GM20431 (cell line): ENCODE measurements around the gene GAP43.

Source experiments
- in situ Hi-C: fragments of 300-500 bp; cut with MseI, MboI; formaldehyde crosslinking; loops from one replicate; pipeline ENCODE4 v1.15.0; 2020; ENCODE audit warnings: low sequenced_read_pairs; ENCODE audit not compliant: unreplicated experiment

GAP43 gene

DNA sequence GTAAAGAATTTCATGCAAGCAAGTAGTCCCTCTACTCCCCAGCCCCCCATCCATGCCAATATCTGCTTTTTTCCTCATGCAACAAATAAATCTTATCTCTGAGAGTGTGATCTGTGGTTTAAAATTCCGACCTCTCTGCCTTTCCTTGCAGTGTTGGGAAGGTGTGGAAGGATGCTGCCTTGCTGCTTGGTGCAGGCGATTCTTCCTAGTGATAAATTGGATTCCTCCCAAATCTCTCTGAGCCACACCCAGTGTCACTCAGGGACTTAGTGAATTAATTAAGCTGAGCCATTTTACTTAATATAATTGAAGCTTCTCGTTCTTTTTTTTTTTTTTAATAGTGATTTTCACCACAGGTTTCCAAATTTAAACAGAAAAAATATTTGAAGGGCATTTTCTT is 3.4 kb downstream of the GAP43 start:
- in situ Hi-C loops = no loop called here

DNA sequence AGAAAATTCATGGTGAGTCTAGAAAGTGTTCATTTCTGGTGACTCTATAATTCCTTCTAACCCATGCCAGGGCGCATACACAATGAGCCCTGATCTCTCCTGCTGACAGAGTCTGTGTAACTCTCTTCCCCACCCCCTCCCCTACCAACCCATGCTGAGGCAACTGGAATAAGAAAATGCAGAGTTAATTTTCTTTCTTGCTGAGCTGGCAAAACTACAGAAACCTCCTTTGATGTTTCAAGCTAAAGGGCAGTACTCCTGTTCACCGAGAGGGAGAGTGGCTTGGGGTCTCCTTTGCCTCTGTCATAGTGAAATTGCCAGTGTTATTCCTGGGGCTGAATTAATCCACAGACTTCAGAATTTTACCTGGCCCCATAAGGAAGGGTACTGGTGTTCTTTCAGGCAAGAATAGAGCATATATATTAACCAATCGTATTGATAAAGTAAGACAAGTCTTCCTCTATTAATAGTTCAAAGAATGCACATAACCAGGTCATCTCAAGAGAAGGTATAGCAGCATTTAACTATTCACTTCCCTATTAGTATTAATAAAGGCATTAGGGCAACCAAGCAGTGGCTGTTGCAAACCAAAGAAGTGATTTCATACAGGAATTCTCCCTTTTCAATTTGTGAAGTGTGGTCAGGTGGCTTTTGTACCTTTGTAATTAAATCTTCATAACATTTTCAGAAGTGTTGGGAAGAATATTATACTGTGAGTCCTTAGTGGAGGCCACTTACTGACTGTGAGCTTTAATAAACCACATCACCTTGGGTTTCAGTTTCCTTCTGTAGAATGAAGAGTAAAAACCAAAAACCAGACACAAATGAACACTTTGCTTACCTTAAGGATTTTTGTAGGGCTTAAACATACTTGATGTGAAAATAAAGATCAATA is 4.1 kb downstream of the GAP43 start:
- in situ Hi-C loops = no loop called here

DNA sequence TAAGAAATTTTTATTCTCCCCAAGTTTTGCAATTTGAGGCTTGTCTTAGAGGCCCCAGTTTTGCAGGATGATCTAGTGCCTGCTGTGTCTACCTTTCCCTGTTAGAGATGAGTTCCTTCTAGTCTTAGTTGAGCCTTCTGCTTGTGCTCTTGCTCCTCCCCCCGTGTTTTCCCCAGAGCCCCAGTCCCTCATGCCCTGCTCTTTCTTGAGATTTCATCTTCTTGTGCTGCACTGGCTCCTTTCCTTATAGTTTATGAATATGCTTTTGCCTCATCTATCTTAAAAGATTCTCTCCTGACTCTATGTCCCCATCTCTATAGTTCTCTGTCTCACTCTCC is 4.7 kb downstream of the GAP43 start:
- in situ Hi-C loops = no loop called here

DNA sequence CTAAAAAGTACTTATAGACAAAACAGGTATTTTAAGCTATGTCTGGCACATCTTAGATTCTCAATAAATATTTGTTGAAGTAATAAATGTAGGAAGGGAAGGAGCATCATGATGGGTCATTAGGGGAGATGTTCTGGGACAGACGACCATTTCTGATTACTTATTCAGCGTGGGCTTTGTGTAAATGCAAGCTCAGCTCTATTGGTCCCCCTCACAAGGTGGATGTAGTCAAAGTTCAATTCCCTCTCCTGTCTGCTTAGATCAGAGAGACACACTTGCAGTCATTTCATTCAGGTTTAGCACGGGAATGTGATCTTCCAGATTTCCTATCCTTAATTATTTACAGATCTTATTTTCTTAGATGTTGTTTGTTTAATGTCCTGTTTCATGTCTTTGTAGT is 7.5 kb downstream of the GAP43 start:
- in situ Hi-C loops = no loop called here

DNA sequence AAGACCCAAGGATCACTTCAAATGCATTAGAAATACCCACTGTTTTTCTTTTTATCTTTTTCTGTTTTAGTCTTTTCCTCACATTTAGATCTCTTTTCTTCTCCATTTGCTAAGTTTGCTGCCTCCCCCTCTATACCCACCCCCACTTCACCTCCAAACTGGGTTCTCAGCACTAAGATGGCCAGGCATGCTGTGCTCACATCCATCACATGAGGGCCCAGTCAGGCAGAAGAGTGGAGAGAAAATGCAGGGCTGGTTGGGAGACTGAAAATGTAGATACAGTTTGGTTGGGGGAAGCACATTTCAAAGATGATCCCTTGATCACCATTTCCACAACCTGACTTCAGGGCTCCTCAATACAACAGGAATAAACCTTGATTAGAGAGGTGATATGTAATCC is 8.7 kb downstream of the GAP43 start:
- in situ Hi-C loops = no loop called here

DNA sequence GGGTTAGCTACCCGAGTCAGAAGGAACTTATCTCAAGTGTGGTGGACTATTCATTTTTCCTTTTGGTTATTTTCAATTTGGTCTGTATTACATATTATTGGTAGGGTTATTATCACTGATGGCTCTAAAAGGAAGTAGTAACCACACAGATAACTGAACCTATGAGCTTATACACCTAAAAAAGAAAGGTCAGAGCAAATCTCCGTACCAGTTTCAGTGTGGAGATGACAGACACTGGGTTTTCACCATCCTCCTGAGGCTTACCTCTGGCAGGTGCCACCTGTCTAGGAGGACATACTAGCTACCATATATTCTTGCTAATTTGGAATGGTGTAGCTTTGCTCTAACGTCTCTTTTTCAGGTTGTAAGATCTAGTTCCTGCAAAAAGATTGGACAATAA is 10.2 kb downstream of the GAP43 start:
- in situ Hi-C loops = no loop called here

DNA sequence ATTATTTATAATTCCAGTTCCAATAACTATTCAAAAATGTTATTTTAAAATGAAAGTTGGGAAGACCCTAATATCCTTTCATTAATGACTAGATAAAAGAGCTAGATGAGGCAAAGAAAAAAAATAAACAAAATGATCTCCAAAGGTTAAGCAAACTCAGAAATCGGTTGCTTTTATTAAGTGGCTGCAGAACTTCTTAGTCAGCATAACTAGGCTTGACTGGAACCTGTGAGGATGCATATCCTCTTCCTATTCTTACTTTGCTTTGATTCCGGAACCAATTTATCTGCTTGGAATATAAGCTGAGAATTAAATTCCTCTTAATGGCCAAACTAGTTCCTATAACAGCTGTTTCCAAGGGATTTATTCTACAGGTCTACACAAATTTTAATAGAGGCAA is 10.7 kb downstream of the GAP43 start:
- in situ Hi-C loops = no loop called here

DNA sequence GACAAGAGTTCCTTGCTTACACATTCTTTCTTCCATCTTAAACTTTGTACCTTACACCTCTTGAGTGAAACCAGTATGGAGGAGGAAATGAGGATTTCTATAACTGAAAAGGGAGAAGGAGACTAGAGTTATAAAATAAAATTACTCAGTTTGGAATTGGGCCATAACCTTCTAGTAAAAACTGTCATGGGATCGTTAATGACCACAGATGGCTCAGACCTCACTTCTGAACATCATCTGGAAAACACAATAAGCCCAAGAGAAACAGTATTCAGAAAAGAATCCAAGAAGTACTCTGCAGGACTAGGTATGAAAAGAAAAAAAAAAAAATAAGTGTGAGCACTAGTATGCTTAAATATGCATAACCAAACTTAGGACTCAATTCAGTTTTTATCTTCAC is 12.1 kb downstream of the GAP43 start:
- in situ Hi-C loops = no loop called here

DNA sequence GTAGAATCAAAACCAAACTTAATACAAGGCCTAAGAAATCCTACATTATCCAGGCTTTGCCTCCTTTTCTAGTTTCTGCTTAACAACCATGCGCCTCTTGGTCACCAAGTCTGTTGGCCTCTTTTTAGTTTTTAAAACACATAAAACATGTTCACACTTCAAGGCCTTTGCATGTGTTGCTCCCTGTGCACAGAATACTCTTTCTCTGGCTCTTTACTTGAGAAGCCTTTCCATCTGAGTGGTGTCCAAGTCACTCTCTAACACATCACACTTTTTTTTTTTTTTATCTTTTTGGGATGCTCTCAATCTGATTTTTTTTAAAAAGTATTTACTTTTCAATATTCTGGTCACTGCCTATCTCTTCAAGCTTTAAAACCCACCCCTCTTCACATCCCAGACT is 14.9 kb downstream of the GAP43 start:
- in situ Hi-C loops = no loop called here

DNA sequence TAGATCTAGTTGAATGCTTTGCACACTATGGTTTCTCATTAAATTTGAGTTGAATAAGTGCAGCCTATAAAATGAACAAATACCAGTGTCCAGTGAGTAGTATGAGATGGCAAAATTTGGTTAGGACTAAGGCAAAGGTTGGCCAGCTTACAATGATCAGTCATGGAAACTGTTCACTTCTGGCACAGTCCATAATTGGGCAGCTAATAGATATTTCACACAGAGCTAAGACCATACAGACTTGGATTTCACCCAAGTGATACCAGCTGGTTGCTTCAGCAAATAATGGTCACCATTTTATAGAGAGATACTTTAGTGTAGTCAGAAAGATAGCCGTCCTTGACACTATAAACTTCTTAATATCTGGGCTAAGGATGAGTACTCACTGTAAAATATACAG is 15.7 kb downstream of the GAP43 start:
- in situ Hi-C loops = no loop called here

DNA sequence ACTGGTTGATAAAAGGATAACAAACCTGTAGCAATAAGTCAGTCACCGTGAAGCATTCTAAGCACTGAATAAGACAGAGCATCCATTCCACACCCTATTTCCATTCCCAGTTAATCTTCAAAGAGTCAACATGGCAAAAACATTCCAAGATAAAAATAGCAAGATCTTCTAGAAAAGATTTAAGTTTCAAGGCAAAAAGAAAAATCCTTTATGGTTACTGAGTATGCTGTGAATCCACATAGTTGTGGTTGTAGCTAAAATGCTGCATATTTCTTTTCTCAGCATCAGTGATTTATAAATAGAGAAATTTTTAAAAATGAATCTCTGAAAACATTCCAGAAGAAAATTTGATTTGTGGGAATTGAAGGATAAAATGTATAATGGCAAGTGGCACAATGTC is 21.1 kb downstream of the GAP43 start:
- in situ Hi-C loops = no loop called here

DNA sequence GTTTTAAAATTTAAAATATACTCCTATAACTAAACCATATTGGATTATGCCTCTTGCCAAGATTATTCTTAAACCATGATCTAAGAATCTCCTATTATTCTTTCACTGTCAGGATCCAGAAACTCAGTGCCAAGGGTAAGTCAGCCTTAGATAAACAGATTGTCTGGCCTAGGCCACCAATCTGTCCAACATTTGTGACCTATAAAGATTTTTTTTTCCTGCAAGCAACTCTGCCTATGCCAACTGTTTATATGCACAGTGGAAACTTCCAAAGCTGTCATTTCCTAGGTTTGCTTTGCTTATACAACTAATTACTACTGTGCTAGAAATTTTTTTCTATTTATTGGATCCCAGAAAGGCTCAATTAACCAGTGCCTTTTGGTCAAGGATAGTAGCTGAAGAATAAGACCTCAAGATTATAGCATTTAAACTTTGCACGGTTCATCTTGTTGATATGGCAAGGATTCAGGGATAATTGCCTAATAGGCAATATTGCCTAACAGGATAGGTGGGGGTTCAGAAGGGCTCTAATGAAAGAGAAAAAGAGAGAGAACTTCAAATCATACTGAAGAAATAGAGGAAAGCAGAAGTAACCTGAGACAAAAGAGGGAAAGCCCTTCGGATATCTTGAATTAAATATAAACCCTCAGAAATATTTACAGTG is 22.8 kb downstream of the GAP43 start:
- in situ Hi-C loops = no loop called here

DNA sequence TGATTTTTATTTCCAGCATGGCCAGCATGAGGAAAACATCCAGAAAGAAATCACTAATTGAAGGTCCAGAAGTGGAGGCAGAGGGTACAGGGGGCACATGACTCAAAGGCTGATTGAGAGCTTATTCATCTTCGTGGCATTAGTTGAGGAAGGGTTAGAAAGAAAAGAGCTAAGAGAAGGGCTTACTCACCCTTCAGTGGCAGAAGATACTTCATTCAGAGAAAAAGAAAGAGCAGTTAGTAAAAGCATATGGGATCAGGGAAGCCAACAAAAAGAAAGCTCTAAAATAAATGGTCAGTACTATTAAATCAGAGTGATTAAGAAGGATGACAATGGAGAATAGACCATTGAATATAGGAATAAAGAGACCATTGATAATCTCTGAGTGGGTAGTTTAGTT is 25.2 kb downstream of the GAP43 start:
- in situ Hi-C loops = no loop called here

DNA sequence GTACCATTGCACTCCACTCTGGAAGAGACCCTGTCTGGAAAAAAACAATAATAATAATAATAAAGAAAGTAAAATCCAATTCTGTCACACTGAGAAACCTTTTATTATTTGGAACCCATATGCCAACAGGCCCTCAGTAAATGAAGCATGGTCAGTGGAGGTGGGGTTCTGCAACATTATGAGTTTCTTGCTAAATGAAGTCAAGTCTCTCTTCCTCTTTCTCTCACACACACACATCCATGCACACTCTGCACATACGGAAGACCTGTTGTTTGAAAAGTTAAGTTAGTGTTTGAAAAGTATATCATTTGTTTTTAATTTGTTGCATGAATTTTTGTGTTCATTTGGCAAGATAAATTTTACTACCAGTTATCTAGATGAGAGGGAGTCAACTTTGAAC is 27.8 kb downstream of the GAP43 start:
- in situ Hi-C loops = no loop called here

DNA sequence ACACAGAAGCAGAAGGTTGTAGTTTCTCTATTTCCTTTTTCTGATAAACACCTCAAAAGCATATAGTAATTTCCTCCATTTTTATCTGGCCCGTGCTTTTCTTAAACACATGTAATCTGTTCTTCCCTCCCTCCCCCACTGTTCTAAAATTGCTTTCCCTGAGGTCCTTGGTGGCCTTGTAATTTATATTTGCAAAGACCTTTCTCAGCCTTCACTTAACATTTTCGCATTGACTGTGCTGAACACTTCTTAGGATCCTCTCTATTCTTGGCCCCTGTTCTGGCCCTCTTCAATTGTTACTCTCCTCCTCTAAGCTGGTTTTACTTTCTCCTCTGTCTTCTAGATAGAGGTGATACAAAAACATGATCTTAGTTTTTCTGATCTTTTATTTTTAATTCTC is 28.3 kb downstream of the GAP43 start:
- in situ Hi-C loops = no loop called here

DNA sequence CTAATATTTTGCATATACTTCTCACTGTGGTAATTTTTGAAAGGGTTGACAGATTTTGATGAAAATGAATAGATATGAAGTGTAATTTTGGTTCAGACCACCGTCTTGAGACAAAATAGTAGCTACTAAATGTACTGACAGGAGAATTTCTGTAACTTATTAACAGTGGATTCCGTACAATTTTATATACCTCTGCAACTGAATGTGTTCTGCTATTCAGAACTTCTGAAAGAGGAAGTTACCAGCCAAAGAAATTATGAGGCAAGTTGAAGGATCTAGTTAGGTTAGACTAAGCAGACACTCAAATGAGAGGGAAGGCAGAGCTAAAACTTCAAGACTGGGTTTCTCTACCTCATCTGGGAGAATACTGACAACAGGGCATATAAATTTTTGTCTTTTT is 29.4 kb downstream of the GAP43 start:
- in situ Hi-C loops = no loop called here

DNA sequence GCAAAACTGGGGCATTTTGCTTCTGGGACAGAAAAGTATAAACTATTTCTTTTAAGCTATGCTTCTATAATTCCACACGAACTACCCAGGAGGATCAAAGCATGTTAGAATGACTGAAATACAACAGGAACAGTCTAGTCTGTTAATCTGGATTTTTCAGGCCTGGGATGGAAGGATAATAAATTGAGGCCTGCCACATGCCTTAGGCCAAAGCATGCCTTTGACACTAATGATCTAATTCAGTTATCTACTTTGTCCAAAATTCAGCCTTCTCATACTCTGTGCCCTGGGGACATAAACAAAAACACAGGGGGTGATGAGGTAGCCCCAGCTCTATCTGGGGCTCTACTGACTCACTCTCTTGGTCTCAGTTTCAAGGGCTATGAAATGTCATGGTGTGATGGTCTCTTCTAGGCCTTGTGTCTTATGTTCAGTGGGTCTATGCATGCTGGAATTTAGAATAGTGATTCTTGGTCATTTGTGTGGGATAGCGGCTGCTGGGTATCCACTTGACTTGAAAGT is 32.5 kb downstream of the GAP43 start:
- in situ Hi-C loops = no loop called here

DNA sequence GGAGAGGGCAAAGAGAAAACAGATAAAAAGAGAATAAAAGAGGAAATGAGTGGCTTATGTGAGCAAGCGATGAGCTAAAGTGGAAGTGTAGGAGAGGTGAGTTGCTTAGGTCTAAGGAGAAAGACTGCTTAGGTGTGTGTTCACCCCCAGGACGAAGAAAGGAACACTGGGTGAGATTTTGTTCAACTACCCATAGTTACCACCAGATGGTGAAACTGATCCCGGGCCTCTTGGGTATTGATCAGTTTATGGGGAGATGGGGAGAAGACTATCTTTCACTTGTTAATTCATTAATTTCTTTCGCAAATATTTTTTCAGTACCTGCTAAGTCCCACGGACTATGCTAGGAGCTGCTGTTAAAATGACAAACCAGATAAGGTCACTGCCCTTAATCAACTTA is 33.9 kb downstream of the GAP43 start:
- in situ Hi-C loops = no loop called here

DNA sequence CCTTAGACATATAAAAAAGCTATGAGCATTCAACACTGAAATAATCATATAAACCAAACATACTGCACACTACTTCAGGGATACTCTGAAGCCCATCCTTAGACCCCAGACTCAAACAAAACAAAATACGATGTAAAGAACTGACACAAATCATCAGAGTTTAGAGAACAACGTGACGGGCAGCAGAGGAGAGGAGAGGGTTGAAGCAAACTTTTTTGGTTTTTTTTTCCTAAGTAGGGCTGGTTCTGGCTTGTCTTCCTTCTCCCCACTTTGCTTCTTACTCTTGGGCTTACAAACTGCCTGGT is 34.7 kb downstream of the GAP43 start:
- in situ Hi-C loops = no loop called here

DNA sequence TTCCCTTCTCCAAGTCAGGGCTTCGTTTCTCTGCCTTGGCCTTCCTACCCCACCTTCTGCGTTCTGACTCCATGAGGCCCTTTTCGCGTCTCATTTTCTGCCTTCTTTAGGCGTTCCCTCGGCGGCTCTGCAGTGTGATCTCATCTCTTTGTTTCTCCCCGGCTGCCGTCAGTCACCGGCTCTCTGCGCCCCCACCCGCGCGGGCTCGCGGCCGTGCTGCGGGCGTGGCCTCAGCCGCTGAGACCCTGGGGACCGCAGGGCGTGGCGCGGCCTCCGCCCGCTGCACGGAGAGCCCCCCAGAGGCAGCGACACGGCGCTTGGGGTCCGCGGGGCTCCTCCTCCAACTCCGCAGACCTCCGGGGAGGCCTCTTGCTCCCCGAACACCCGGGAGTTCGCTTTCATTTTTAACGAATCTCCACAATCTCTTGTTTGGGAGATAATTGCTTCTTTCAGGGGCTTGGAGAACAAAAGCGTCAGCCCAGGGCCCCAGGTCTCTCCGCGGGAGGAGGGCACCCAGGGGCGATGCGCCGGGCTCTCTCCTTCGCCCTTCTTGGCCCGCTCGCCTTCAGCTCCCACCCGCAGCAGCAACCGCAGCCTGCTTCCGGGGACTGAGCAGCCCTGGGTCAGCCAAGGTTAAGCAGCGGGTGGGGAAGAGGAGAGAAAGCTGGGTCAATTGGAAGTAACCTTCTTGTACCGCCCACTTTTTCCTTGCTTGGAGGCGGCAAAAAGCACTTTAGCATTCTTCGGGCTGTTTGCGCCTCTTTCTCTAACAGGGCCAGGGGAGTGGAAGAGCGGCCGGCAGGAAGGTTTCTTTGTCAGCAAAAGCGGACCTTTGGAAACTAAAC is 35.2 kb downstream of the GAP43 start:
- in situ Hi-C loops = no loop called here
